HEK293T (cell line): ENCODE measurements around the gene ZNF580.

Experiments used
- FOXK2 ChIP-seq: fragments of 450-650 bp; IDR thresholded peaks from 2 replicates; pipeline ENCODE4 v1.6.1; 2016; ENCODE audit warnings: mild to moderate bottlenecking
- FOXM1 ChIP-seq: fragments of 450-650 bp; IDR thresholded peaks from 2 replicates; pipeline ENCODE4 v1.6.1; 2017; ENCODE audit warnings: mild to moderate bottlenecking, borderline replicate concordance

GRCh38 chr19:55625004-55625326 is 15.8 kb upstream of the ZNF580 start:
- TF ChIP-seq FOXK2 (no peak), FOXM1 (no peak)
